Sigmoid colon (tissue), 7 donors: ENCODE results near the gene RPL11. TPM values are rescaled to one million over a fixed set of nuclear protein-coding genes. Genes with fewer than 3 reads are reported as not detected.

Source experiments
- DNase-seq: peaks from one replicate; pipeline ENCODE4 v3.0.0-alpha.2; 2019
- H3K27ac ChIP-seq, 4 donors: fragments of 200-600 bp; sonication (generic); one replicate each; pipeline ENCODE4 v1.5.1; 2016 to 2019; ENCODE audit warnings: mild to moderate bottlenecking in 1 of 4
- H3K27me3 ChIP-seq, 3 donors: fragments of 200-600 bp; sonication (generic); one replicate each; pipeline ENCODE4 v1.5.1; 2019; ENCODE audit warnings: mild to moderate bottlenecking in 1 of 3
- H3K36me3 ChIP-seq, 4 donors: fragments of 200-600 bp; sonication (generic); one replicate each; pipeline ENCODE4 v1.5.1; 2016 to 2019
- H3K4me1 ChIP-seq, 4 donors: fragments of 200-600 bp; sonication (generic); one replicate each; pipeline ENCODE4 v1.5.1; 2017 to 2019
- H3K4me3 ChIP-seq, 4 donors: fragments of 200-600 bp; sonication (generic); one replicate each; pipeline ENCODE4 v1.5.1; 2017 to 2019; ENCODE audit warnings: mild to moderate bottlenecking in 2 of 4, moderate library complexity in 1 of 4
- H3K9me3 ChIP-seq, 4 donors: fragments of 200-600 bp in 3 of 4; sonication (generic) in 3 of 4; one replicate each; pipeline versions ENCODE4 v1.5.1 to v1.6.1; 2013 to 2019
- EP300 ChIP-seq, 4 donors: sonication (generic); formaldehyde crosslinking; IDR thresholded peaks; one replicate each; pipeline ENCODE4 v1.6.1; 2017; ENCODE audit warnings: antibody characterized with exemption in 4 of 4
- POLR2A ChIP-seq, 2 donors: fragments of 450-650 bp; IDR thresholded peaks; one replicate each; pipeline ENCODE4 v1.6.1; 2016; ENCODE audit warnings: antibody characterized with exemption in 2 of 2, mild to moderate bottlenecking in 2 of 2, moderate library complexity in 2 of 2
- POLR2AphosphoS5 ChIP-seq, 4 donors: sonication (generic); formaldehyde crosslinking; IDR thresholded peaks; one replicate each; pipeline ENCODE4 v1.6.1; 2017; ENCODE audit warnings: antibody characterized with exemption in 4 of 4
- WGBS, 2 donors: extraction: QIAGEN DNeasy Blood & Tissue Kit; methylation state at CpG; one replicate each; pipeline ENCODE4 v1.1.7; 2013; 5-methylcytosine and 5-hydroxymethylcytosine counted together
- intact Hi-C: fragments of 100-400 bp; cut with DNase I; formaldehyde crosslinking; loops from one replicate; pipeline ENCODE4 v1.15.1; 2023
- polyA plus RNA-seq, 3 donors: library from polyadenylated mRNA; stranded (reverse); fragments of 200-250 nt; gene quantifications; one replicate each; pipeline ENCODE4 v1.2.3, GENCODE V29; 2013
- total RNA-seq, 4 donors: library from RNA; depleted of rRNA; stranded (reverse); fragments of >200 nt; gene quantifications; one replicate each; pipeline ENCODE4 v1.1.0, GENCODE V29; 2016
- TF ChIP-seq, protein P1 (sequence below), 4 experiments: fragments of 450-650 bp in 3 of 4; fragments of 200-600 bp in 1 of 4; IDR thresholded peaks; one replicate each; pipeline ENCODE4 v1.5.1; 2016 to 2019; ENCODE audit warnings: antibody characterized with exemption in 4 of 4, mild to moderate bottlenecking in 3 of 4, moderate library complexity in 2 of 4
- donor health status: healthy with polysubstance abuse.
- donor health status: Bipolar disorder and iron deficiency.
- donor health status: healthy.

RPL11 gene
- total and polyA plus RNA-seq, 7 donors = 735 to 3,932 (median 1,309) TPM

DNA sequence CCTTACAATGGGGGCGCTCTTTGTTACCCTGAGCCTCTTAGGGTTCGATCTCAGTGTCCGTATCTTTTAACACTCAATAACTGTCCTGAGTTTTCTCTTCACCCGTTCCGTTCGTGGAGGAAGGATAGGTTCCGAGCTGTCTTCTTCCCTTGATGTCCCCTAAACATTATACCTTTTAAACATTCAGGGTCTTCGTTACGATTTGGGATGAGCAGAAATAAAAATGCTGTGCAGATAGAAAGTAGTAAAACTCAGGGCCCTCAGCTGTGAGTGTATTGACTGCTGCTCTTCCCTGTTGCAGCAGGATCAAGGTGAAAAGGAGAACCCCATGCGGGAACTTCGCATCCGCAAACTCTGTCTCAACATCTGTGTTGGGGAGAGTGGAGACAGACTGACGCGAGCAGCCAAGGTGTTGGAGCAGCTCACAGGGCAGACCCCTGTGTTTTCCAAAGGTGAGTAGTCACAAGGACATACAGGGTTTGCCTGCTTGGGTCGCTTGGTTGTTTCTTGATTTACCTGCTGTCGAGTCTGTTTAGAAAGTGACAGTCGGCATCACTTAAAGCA, 784 bp downstream of the RPL11 start:
- Histone ChIP-seq H3K36me3 (peaks cover 27 to 50% (median 31%) of the 10 kb centered on the region in 4 donors), H3K9me3 (no peaks in the 10 kb centered on the region), H3K27me3 (no peaks in the 10 kb centered on the region), H3K4me1 (peaks cover 0 to 53% (median 37%) of the 10 kb centered on the region in 4 donors), H3K4me3 (peak overlapping the region; percentile 74 to 90 (median 76)), H3K27ac (peak overlapping the region; percentile 84 to 91 (median 86))
- WGBS, 2 donors = 4 to 15% methylated on average over 17 of the region's 17 CpGs
- intact Hi-C loops = loop anchor here (5.0 kb wide), 1 partner anchor 50 kb away; the partner anchor contains the start of gene ELOA
- TF ChIP-seq POLR2A (IDR thresholded peaks at IDR 0.05) (no peak), EP300 (IDR thresholded peaks at IDR 0.05) (no peak), POLR2AphosphoS5 (IDR thresholded peaks at IDR 0.05) (no peak)
- TF ChIP-seq, protein P1, sequence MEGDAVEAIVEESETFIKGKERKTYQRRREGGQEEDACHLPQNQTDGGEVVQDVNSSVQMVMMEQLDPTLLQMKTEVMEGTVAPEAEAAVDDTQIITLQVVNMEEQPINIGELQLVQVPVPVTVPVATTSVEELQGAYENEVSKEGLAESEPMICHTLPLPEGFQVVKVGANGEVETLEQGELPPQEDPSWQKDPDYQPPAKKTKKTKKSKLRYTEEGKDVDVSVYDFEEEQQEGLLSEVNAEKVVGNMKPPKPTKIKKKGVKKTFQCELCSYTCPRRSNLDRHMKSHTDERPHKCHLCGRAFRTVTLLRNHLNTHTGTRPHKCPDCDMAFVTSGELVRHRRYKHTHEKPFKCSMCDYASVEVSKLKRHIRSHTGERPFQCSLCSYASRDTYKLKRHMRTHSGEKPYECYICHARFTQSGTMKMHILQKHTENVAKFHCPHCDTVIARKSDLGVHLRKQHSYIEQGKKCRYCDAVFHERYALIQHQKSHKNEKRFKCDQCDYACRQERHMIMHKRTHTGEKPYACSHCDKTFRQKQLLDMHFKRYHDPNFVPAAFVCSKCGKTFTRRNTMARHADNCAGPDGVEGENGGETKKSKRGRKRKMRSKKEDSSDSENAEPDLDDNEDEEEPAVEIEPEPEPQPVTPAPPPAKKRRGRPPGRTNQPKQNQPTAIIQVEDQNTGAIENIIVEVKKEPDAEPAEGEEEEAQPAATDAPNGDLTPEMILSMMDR (IDR thresholded peaks at IDR 0.05) = no peak
- DNase-seq = no peak

DNA sequence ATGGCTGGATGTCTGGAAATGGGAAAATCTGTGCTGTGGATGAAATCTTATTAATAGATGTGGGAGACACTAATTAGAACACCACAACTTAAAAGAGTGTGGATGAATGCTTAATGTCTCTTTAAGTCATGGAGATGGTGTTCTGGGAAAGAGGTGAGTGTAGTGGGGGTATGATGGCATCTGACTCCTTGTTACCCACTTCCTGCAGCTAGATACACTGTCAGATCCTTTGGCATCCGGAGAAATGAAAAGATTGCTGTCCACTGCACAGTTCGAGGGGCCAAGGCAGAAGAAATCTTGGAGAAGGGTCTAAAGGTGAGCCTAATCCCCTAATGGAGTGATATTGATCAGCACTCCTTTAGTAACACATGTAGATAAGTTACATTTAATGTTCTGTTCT, 2.0 kb downstream of the RPL11 start:
- intact Hi-C loops = loop anchor here (5.0 kb wide), 1 partner anchor 49 kb away; the partner anchor contains the start of gene ELOA
- no peak overlapping the region for H3K27ac ChIP-seq
- WGBS, 2 donors = 60 to 73% methylated on average over 2 of the region's 2 CpGs
- no peak for TF ChIP-seq POLR2AphosphoS5 (IDR thresholded peaks at IDR 0.05)
- no peak for TF ChIP-seq POLR2A (IDR thresholded peaks at IDR 0.05)
- TF ChIP-seq EP300 (IDR thresholded peaks at IDR 0.05) = no peak
- TF ChIP-seq, protein P1 (IDR thresholded peaks at IDR 0.05) = no peak
- no peak for DNase-seq
- no peak overlapping the region for H3K4me3 ChIP-seq
- H3K27me3 ChIP-seq = no peaks in the 10 kb centered on the region
- H3K9me3 ChIP-seq = no peaks in the 10 kb centered on the region
- peaks cover 27 to 62% (median 35%) of the 10 kb centered on the region in 4 donors for H3K36me3 ChIP-seq
- peaks cover 0 to 55% (median 39%) of the 10 kb centered on the region in 4 donors for H3K4me1 ChIP-seq

- Histone ChIP-seq H3K9me3 (no peaks in the 10 kb centered on the region), H3K27ac (no peak overlapping the region), H3K4me1 (peaks cover 0 to 55% (median 39%) of the 10 kb centered on the region in 4 donors), H3K4me3 (no peak overlapping the region), H3K36me3 (peaks cover 27 to 68% (median 37%) of the 10 kb centered on the region in 4 donors), H3K27me3 (no peaks in the 10 kb centered on the region)
- WGBS, 2 donors = 46 to 71% methylated on average over 3 of the region's 3 CpGs
- DNase-seq = no peak
- intact Hi-C loops = loop anchor here (5.0 kb wide), 1 partner anchor 48 kb away; the partner anchor contains the start of gene ELOA
- TF ChIP-seq POLR2AphosphoS5 (IDR thresholded peaks at IDR 0.05) (no peak), EP300 (IDR thresholded peaks at IDR 0.05) (no peak), POLR2A (IDR thresholded peaks at IDR 0.05) (no peak)
- TF ChIP-seq, protein P1 (IDR thresholded peaks at IDR 0.05) = no peak
Measured at GRCh38 chr1:23694371-23694770, 2.8 kb downstream of the RPL11 start.

- peaks cover 0 to 55% (median 39%) of the 10 kb centered on the region in 4 donors for H3K4me1 ChIP-seq
Measured at GRCh38 chr1:23695667-23696066, 4.1 kb downstream of the RPL11 start.

More at GRCh38 chr1:23695667-23696066, 4.1 kb downstream of the RPL11 start:
- intact Hi-C loops = no loop called here
- no peak for TF ChIP-seq POLR2AphosphoS5 (IDR thresholded peaks at IDR 0.05)
- TF ChIP-seq, protein P1 (IDR thresholded peaks at IDR 0.05) = no peak
- no peak for TF ChIP-seq POLR2A (IDR thresholded peaks at IDR 0.05)
- no peak for TF ChIP-seq EP300 (IDR thresholded peaks at IDR 0.05)
- Histone ChIP-seq H3K27me3 (no peaks in the 10 kb centered on the region), H3K36me3 (peaks cover 30 to 81% (median 40%) of the 10 kb centered on the region in 4 donors), H3K27ac (no peak overlapping the region), H3K4me3 (no peak overlapping the region), H3K9me3 (no peaks in the 10 kb centered on the region)
- 97 to 98% methylated on average over 3 of the region's 3 CpGs for WGBS, 2 donors
- DNase-seq = no peak
